K562 treated with DMSO at 1 percent for 24 hours (cell line): ENCODE results near the gene ANKUB1. TPM values are rescaled to one million over a fixed set of nuclear protein-coding genes. Genes with fewer than 3 reads are reported as not detected.

Experiments used
- total RNA-seq: library from RNA; unstranded; fragments of 300-600 nt; gene quantifications from 2 replicates; pipeline ENCODE4 v1.2.3, GENCODE V29; 2022; ENCODE audit warnings: low read depth; ENCODE audit not compliant: insufficient read depth

The ANKUB1 gene, protein sequence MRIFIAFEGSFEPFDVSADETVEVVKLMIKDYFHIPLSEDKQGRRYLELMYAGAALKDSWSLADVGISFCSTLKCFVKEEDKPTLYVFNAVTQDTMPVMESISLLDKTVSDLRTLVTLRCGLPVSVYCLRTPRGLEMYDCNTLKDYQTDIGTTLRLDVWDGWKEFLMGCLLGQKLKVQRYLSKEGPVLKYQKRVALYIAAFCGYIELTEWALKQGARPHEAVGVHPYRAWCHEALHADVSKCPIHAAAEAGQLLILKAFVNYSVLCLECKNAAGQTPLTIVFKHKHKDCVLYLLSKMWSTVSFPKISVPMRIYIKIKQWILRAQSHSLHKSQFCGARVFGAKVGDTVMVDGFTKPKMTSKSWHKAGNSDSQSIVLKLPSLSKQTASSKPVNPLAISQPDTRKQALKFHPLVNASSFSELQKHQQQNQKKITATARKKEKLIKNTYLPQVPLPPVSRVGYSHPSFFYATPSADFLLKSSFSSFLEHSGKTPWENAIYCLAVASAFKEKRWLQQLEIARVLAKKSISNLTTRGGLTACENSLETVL
- not detected in 2 replicates for total RNA-seq

GRCh38 chr3:149792452-149793270 lies at the start of gene ANKUB1:
TSS of gene ANKUB1 (minus strand) at chr3:149792554. CDS start at chr3:149792366, 188 bp downstream.

GRCh38 chr3:149812606-149813366 lies 20.4 kb upstream of the ANKUB1 start, which contains the start of gene RNF13:
TSS of gene RNF13 (plus strand) at chr3:149813215. CDS start at chr3:149846027, 32,812 bp downstream.

DNA sequence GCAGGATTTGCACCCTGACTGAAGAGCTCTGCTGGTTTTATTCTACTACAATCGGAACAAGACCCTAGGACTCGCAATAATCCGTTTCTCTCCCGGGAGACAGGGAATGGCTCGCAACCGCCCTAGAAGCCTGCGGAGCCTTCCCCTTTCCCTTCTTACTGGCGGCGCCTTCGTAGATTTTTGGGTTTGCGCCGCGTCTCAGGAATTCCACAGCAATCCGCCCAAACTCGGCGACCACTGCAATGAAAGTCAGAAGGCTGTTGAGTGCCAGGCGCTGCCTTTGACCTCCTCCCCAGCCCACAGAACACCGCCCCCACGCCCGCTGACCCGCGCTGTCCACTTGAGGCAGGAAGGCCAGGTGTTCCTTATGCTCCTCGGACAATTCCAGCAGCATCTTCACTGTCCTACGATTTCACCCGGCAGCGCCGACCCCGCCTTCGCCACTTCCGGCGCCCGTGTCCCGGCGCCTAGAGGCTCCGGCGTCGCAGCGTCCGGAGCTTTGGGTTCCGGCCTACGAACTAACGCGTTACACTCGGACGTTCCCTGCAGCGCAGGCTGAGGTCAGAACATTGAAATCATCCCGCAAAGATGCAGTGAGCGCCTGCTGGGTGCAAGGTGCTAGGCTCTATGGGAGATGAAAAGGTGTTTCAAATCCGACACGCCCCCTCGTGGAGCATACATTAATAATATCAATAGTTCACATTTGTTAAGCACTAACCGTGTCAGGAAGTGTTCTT lies 40.1 kb downstream of the ANKUB1 start, which contains the start of gene COMMD2:
COMMD2 (minus strand) TSS at position 439 of the 737 bp plus-strand sequence; CDS start at position 394, 45 bp downstream.

Other genes starting within 250 kb of the ANKUB1 start
- gene WWTR1, start 134.5 kb downstream of the ANKUB1 start, total RNA-seq = not detected in 2 replicates
- gene COMMD2, start 40.1 kb downstream of the ANKUB1 start, total RNA-seq = 17.2 and 21.2 TPM in 2 replicates
- gene RNF13, start 20.7 kb upstream of the ANKUB1 start, total RNA-seq = 10.6 and 14.8 TPM in 2 replicates
- not detected in 2 replicates for gene PFN2, start 178.3 kb upstream of the ANKUB1 start, total RNA-seq